BLaER1 (cell line): ENCODE results near the gene CD79B.
"Not testable (repeated sequence)": the region's sequence is repeated elsewhere in the genome, so short reads cannot be mapped to it uniquely, and the experiment has no call there.

Experiments
- H3K27ac ChIP-seq: shearing (Covaris generic); formaldehyde crosslinking; 2 replicates; pipeline ENCODE4 v1.8.1; 2022
- H3K27me3 ChIP-seq: shearing (Covaris generic); formaldehyde crosslinking; 2 replicates; pipeline ENCODE4 v1.8.1; 2022
- H3K36me3 ChIP-seq: shearing (Covaris generic); formaldehyde crosslinking; 2 replicates; pipeline ENCODE4 v1.8.1; 2022
- H3K4me1 ChIP-seq: shearing (Covaris generic); formaldehyde crosslinking; 2 replicates; pipeline ENCODE4 v1.8.1; 2022
- H3K4me2 ChIP-seq: shearing (Covaris generic); formaldehyde crosslinking; 2 replicates; pipeline ENCODE4 v1.8.1; 2022
- H3K4me3 ChIP-seq: shearing (Covaris generic); formaldehyde crosslinking; 2 replicates; pipeline ENCODE4 v1.8.1; 2022
- H3K9ac ChIP-seq: shearing (Covaris generic); formaldehyde crosslinking; 2 replicates; pipeline ENCODE4 v1.8.1; 2022
- H3K9me3 ChIP-seq: shearing (Covaris generic); formaldehyde crosslinking; 2 replicates; pipeline ENCODE4 v1.8.1; 2022
- H4K20me1 ChIP-seq: shearing (Covaris generic); formaldehyde crosslinking; 2 replicates; pipeline ENCODE4 v1.8.1; 2022
- Cebpa-rat ChIP-seq: shearing (Covaris generic); IDR thresholded peaks from 2 replicates; pipeline ENCODE4 v1.8.1; 2022

Gene CD79B

DNA sequence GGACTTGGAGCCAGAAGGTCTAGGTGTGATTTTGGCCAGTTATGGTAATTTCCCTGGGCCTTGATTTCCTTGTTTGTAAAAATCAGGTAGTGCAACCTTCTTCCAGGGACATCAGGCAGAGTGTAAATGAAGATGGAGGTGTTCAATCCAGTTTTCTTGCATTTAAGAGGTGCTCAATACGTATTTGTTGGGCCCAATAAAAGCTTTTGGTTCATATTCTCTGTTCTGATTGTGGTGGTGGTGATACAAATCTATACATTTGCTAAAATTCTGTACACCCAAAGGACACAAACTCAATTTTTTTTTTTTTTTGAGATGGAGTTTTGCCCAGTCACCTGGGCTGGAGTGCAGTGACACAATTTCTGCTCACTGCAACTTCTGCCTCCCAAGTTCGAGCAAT lies 6.0 kb downstream of the CD79B start:
- Histone ChIP-seq H3K9me3 (no peaks in the 10 kb centered on the region), H4K20me1 (peaks cover 36% of the 10 kb centered on the region), H3K4me1 (peaks cover 95% of the 10 kb centered on the region), H3K27ac (peak overlapping the region; percentile 97), H3K27me3 (no peaks in the 10 kb centered on the region), H3K36me3 (peaks cover 30% of the 10 kb centered on the region), H3K9ac (peak overlapping the region; percentile 73), H3K4me2 (peak overlapping the region; percentile 99), H3K4me3 (peak overlapping the region; percentile 90; the same call in 1 of the 2 replicates)
- no peak for TF ChIP-seq Cebpa-rat

DNA sequence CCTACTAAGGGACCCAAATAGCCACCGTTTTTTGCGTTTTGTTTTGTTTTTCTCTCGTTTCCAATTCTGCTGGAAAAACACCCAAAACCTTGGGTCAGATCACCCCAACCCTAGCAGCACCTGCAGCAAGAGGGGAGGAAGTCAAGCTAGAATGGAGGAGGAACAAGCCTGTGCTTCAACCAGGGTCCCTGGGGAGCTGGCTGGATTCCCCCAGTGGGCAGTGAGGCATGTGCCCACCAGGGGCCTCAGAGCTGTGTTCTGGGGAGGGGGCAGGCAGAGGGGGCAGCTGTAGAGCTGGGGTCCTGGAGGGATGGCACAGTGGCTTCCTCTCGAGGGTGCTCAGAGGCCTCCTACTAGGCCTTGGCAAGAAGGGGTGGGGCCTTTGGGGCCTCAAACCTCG lies 6.5 kb downstream of the CD79B start:
- Histone ChIP-seq H3K9ac (peak overlapping the region; percentile 73), H3K27me3 (no peaks in the 10 kb centered on the region), H3K9me3 (no peaks in the 10 kb centered on the region), H3K4me1 (peaks cover 96% of the 10 kb centered on the region), H3K27ac (peak overlapping the region; percentile 97), H4K20me1 (peaks cover 31% of the 10 kb centered on the region), H3K4me3 (no peak overlapping the region; the same call in none of the 2 replicates), H3K36me3 (peaks cover 29% of the 10 kb centered on the region), H3K4me2 (peak overlapping the region; percentile 99)
- TF ChIP-seq Cebpa-rat: no peak

- H3K36me3 ChIP-seq, H3K9me3 ChIP-seq, H3K27me3 ChIP-seq, H4K20me1 ChIP-seq, H3K9ac ChIP-seq, H3K4me3 ChIP-seq: not testable (repeated sequence)
- Histone ChIP-seq H3K4me1 (peaks cover 88% of the 10 kb centered on the region), H3K4me2 (peak overlapping the region; percentile 99), H3K27ac (peak overlapping the region; percentile 66)
Measured at GRCh38 chr17:63922402-63922801, 9.7 kb downstream of the CD79B start.

GRCh38 chr17:63920779-63921178 lies 11.4 kb downstream of the CD79B start:
- not testable (repeated sequence) for H4K20me1 ChIP-seq, H3K9ac ChIP-seq, H3K36me3 ChIP-seq, H3K27me3 ChIP-seq, H3K9me3 ChIP-seq, H3K4me3 ChIP-seq
- peak overlapping the region; percentile 54 for H3K4me2 ChIP-seq
- H3K4me1 ChIP-seq: peaks cover 83% of the 10 kb centered on the region
- peak overlapping the region; percentile 35 for H3K27ac ChIP-seq

DNA sequence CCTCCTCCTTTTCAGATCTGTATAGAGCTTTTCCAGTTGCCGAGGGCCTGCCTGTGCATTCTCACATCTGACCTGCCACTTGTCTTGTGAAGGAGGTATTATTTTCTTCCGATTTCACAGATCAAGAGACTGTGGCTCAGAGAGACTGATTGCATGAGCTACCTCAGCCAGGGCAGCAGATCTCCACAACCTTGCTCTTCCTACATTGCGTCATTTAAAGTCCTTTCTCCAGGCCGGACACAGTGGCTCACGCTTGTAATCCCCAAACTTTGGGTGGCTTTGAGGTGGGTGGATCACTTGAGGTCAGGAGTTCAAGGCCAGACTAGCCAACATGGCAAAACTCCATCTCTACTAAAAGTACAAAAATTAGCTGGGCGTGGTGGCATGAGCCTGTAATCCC lies 12.1 kb downstream of the CD79B start:
- peaks cover 82% of the 10 kb centered on the region for H3K4me1 ChIP-seq
- not testable (repeated sequence) for H3K36me3 ChIP-seq, H3K4me3 ChIP-seq, H4K20me1 ChIP-seq, H3K9me3 ChIP-seq, H3K9ac ChIP-seq, H3K27me3 ChIP-seq
- 0 out of 2 replicates have a peak overlapping the region, but pooled peaks have one; percentile 35 for H3K27ac ChIP-seq
- peak overlapping the region; percentile 54 for H3K4me2 ChIP-seq

DNA sequence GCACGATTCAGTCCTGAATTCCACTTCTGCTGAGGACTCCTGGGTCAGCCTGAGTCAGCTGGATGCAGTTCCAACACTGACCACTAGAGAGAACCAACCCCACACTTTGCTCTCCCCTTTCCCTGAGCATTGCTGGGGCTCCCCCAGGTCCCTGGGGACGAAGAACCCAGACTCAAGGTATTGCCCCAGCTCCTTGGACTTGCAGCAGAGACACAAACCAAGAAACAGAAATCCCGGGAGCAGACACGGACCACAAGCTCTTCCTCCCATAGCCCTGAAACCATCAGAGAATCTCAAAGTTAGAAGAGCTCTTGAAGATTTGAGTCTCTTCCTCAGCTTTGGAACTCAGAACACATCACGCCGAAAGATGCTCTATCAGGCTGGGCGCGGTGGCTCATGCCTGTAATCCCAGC lies 12.8 kb downstream of the CD79B start:
- H3K27me3 ChIP-seq: no peaks in the 10 kb centered on the region
- no peaks in the 10 kb centered on the region for H3K36me3 ChIP-seq
- no peaks in the 10 kb centered on the region for H4K20me1 ChIP-seq
- no peaks in the 10 kb centered on the region for H3K9me3 ChIP-seq
- TF ChIP-seq Cebpa-rat: no peak
- peaks cover 80% of the 10 kb centered on the region for H3K4me1 ChIP-seq
- H3K9ac ChIP-seq: no peak overlapping the region
- no peak overlapping the region for H3K4me3 ChIP-seq
- 0 out of 2 replicates have a peak overlapping the region, but pooled peaks have one; percentile 6 for H3K27ac ChIP-seq
- peak overlapping the region; percentile 54 for H3K4me2 ChIP-seq

DNA sequence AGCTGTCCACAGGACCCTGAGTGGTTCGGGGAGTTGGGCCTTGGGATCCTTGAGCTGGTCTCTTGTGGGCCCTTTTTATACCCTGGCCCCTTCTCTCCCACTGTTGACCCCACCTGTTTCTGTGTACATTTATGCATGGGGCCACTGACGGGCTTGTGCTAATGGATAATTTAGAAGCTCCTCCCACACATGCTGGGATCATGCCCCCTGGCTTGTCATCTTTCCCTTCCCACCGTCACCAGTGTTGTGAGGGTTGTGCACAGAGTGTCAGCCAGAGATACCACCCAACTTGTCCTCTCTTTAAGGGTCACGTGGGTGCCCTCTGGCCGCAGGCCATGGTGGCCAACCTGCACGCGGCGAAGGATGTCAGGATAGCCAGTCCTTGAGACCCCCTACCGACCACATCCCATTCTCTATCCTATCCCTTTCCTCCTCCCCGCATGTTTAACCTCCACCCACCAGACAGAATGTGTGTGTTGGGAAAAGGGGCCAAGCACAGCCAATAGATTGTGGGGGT lies 13.3 kb downstream of the CD79B start, which contains the start of gene GH1:
TSS of gene GH1 (minus strand) at position 51 of the 517 bp plus-strand sequence. CDS start 63 bp downstream, outside the sequence.
- not testable (repeated sequence) for H3K4me3 ChIP-seq, H4K20me1 ChIP-seq, H3K9me3 ChIP-seq, H3K27me3 ChIP-seq, H3K9ac ChIP-seq, H3K36me3 ChIP-seq
- peaks cover 80% of the 10 kb centered on the region for H3K4me1 ChIP-seq
- peak within 1 kb of the TSS; percentile 54 for H3K4me2 ChIP-seq
- 0 out of 2 replicates have a peak within 1 kb of the TSS, but pooled peaks have one; percentile 13 for H3K27ac ChIP-seq

DNA sequence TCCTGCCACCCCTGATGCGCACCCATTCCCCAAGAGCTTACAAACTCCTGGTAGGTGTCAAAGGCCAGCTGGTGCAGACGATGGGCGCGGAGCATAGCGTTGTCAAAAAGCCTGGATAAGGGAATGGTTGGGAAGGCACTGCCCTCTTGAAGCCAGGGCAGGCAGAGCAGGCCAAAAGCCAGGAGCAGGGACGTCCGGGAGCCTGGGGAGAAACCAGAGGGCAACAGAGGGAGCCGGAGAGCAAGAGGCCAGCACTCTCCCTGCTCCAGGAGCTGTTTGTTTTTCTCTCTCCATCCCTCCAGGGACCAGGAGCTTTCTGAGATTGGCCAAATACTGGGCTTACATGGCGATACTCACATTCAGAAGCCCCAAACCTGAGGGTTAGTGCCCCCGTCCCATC lies 13.8 kb downstream of the CD79B start:
- no peak for TF ChIP-seq Cebpa-rat
- no peak overlapping the region for H3K9ac ChIP-seq
- no peaks in the 10 kb centered on the region for H4K20me1 ChIP-seq
- no peaks in the 10 kb centered on the region for H3K9me3 ChIP-seq
- H3K4me2 ChIP-seq: 0 out of 2 replicates have a peak overlapping the region, but pooled peaks have one; percentile 8
- no peaks in the 10 kb centered on the region for H3K27me3 ChIP-seq
- H3K4me1 ChIP-seq: peaks cover 80% of the 10 kb centered on the region
- H3K36me3 ChIP-seq: no peaks in the 10 kb centered on the region
- H3K27ac ChIP-seq: no peak overlapping the region
- H3K4me3 ChIP-seq: no peak overlapping the region

DNA sequence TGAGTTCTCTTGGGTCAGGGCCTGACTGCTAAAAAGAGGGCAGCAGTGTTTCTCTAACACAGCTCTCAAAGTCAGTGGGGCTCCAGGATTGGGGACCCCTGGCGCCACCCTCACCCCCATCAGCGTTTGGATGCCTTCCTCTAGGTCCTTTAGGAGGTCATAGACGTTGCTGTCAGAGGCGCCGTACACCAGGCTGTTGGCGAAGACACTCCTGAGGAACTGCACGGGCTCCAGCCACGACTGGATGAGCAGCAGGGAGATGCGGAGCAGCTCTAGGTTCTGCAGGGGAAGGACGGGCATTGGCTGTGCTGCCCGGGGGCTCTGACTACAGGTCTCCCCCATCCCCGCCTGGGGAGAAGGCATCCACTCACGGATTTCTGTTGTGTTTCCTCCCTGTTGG lies 14.5 kb downstream of the CD79B start:
- Histone ChIP-seq H3K4me3 (no peak overlapping the region), H3K36me3 (no peaks in the 10 kb centered on the region), H4K20me1 (no peaks in the 10 kb centered on the region), H3K27me3 (no peaks in the 10 kb centered on the region), H3K27ac (0 out of 2 replicates have a peak overlapping the region, but pooled peaks have one; percentile 13), H3K4me2 (no peak overlapping the region), H3K4me1 (peaks cover 80% of the 10 kb centered on the region), H3K9me3 (no peaks in the 10 kb centered on the region), H3K9ac (no peak overlapping the region)
- TF ChIP-seq Cebpa-rat: no peak

GRCh38 chr17:63917206-63917605 lies 14.9 kb downstream of the CD79B start:
- not testable (repeated sequence) for H3K4me3 ChIP-seq, H3K27ac ChIP-seq, H3K4me2 ChIP-seq, H3K27me3 ChIP-seq, H3K9me3 ChIP-seq, H3K36me3 ChIP-seq, H4K20me1 ChIP-seq, H3K9ac ChIP-seq
- peaks cover 80% of the 10 kb centered on the region for H3K4me1 ChIP-seq
